Measurements from ENCODE around the gene SCMH1.

- no peak for TF ChIP-seq CTCF (IDR thresholded peaks at IDR 0.05)
- no peak for TF ChIP-seq POLR2A (IDR thresholded peaks at IDR 0.05)
These were observed 43.7 kb upstream of the SCMH1 start for GRCh38 chr1:41285818-41286217.
